H1 (cell line): ENCODE measurements around the gene VGLL3. TPM values are rescaled to one million over a fixed set of nuclear protein-coding genes. Genes with fewer than 3 reads are reported as not detected.

Experiments used
- CTCF ChIA-PET: fragments of 300-600 bp; sonication (Branson Sonifier 250); formaldehyde crosslinking; loops from one replicate; lab custom pipeline; 2021; ENCODE audit not compliant: partially characterized antibody; lab: Charles Lee
- POLR2A ChIA-PET: fragments of 300-600 bp; sonication (Branson Sonifier 250); formaldehyde crosslinking; loops from one replicate; lab custom pipeline; 2021; ENCODE audit warnings: inconsistent platforms; ENCODE audit not compliant: partially characterized antibody; lab: Charles Lee
- DNase-seq, 2 experiments: peaks; one replicate each; pipeline versions ENCODE4 v3.0.0 to v3.0.0-alpha.2; 2010 to 2022; ENCODE audit warnings: low spot score in 2 of 2, low read depth in 1 of 2, mixed read lengths in 1 of 2
- FAIRE-seq: peaks from 2 replicates; lab custom pipeline; 2011; peaks lifted over from hg19 to GRCh38; lab: Jason Lieb, UNC
- H2AFZ ChIP-seq: 2 replicates; pipeline ENCODE4 v1.8.1; 2012; ENCODE audit warnings: low read length, inconsistent platforms
- H2AK5ac ChIP-seq: 2 replicates; pipeline ENCODE4 v1.6.1; 2013; ENCODE audit warnings: low read depth, low read length
- H2BK120ac ChIP-seq: replicated peaks from 2 replicates; pipeline ENCODE3; 2013; ENCODE audit warnings: low read depth, low read length, inconsistent platforms
- H2BK12ac ChIP-seq: 2 replicates; pipeline ENCODE4 v1.6.1; 2013; ENCODE audit warnings: low read depth, low read length
- H2BK15ac ChIP-seq: 2 replicates; pipeline ENCODE4 v1.6.1; 2013; ENCODE audit warnings: low read length
- H2BK20ac ChIP-seq: 2 replicates; pipeline ENCODE4 v1.6.1; 2013; ENCODE audit warnings: low read length
- H2BK5ac ChIP-seq: 2 replicates; pipeline ENCODE4 v1.6.1; 2013; ENCODE audit warnings: low read depth, low read length
- H3K14ac ChIP-seq: 2 replicates; pipeline ENCODE4 v1.6.1; 2013; ENCODE audit warnings: inconsistent platforms; ENCODE audit not compliant: insufficient read length
- H3K18ac ChIP-seq: 2 replicates; pipeline ENCODE4 v1.6.1; 2013; ENCODE audit warnings: low read length; ENCODE audit errors: extremely low read depth
- H3K23ac ChIP-seq: 2 replicates; pipeline ENCODE4 v1.6.1; 2013; ENCODE audit warnings: inconsistent platforms; ENCODE audit not compliant: insufficient read length
- H3K23me2 ChIP-seq: 2 replicates; pipeline ENCODE4 v1.6.1; 2013; ENCODE audit warnings: low read depth, low read length
- H3K27ac ChIP-seq: 2 replicates; pipeline ENCODE4 v1.6.1; 2011; ENCODE audit warnings: low read depth, low read length, inconsistent platforms
- H3K27me3 ChIP-seq, 4 experiments: replicated peaks in 1 of 4; 1 replicate in 1 of 4; 2 replicates in 3 of 4; pipeline versions ENCODE4 v1.6.1 to v1.8.1; 2011 to 2013; ENCODE audit warnings: low read length in 3 of 4, mild to moderate bottlenecking in 3 of 4, inconsistent platforms in 2 of 4, mixed read lengths in 2 of 4, moderate library complexity in 1 of 4; ENCODE audit not compliant: control insufficient read depth in 3 of 4, insufficient read depth in 3 of 4; ENCODE audit errors: extremely low read depth in 1 of 4
- H3K36me3 ChIP-seq, 4 experiments: 2 replicates each; pipeline versions ENCODE4 v1.6.1 to v1.8.1; 2011 to 2013; ENCODE audit warnings: mild to moderate bottlenecking in 4 of 4, low read length in 3 of 4, moderate library complexity in 2 of 4, control low read depth in 1 of 4, inconsistent platforms in 1 of 4; ENCODE audit not compliant: insufficient read depth in 4 of 4, control insufficient read depth in 2 of 4
- H3K4ac ChIP-seq: replicated peaks from 2 replicates; pipeline ENCODE3; 2013; ENCODE audit warnings: low read length, low read depth, mixed read lengths, inconsistent platforms; ENCODE audit not compliant: insufficient read length
- H3K4me1 ChIP-seq, 4 experiments: replicated peaks in 1 of 4; 1 replicate in 1 of 4; 2 replicates in 3 of 4; pipeline versions ENCODE4 v1.6.1 to v1.8.1; 2011 to 2013; ENCODE audit warnings: low read length in 3 of 4, inconsistent platforms in 2 of 4, mixed read lengths in 1 of 4; ENCODE audit not compliant: insufficient read depth in 4 of 4, control insufficient read depth in 3 of 4
- H3K4me2 ChIP-seq, 2 experiments: 2 replicates each; pipeline versions ENCODE4 v1.6.1 to v1.8.1; 2011 to 2013; ENCODE audit warnings: low read depth in 2 of 2, low read length in 2 of 2, control low read depth in 1 of 2, inconsistent platforms in 1 of 2, mild to moderate bottlenecking in 1 of 2; ENCODE audit not compliant: insufficient read depth in 1 of 2
- H3K4me3 ChIP-seq, 4 experiments: fragments of 200-600, 300-600 bp in 1 of 4; sonication (generic), shearing (Covaris generic), sonication (Bioruptor Twin) in 1 of 4; 2 replicates each; pipeline versions ENCODE4 v1.5.1 to v1.8.1; 2011 to 2016; ENCODE audit warnings: low read length in 4 of 4, low read depth in 3 of 4, control low read depth in 2 of 4, inconsistent platforms in 2 of 4, mild to moderate bottlenecking in 2 of 4, mixed read lengths in 1 of 4, moderate library complexity in 1 of 4; ENCODE audit not compliant: insufficient read depth in 2 of 4; ENCODE audit errors: extremely low read depth in 1 of 4
- H3K56ac ChIP-seq: replicated peaks from 2 replicates; pipeline ENCODE3; 2013; ENCODE audit warnings: low read depth, mild to moderate bottlenecking, mixed read lengths, low read length, inconsistent platforms; ENCODE audit not compliant: insufficient read length
- H3K79me1 ChIP-seq: 2 replicates; pipeline ENCODE4 v1.6.1; 2013; ENCODE audit warnings: low read depth, low read length, control low read depth
- H3K79me2 ChIP-seq, 2 experiments: 2 replicates each; pipeline versions ENCODE4 v1.6.1 to v1.8.1; 2012 to 2013; ENCODE audit warnings: low read length in 2 of 2, mild to moderate bottlenecking in 2 of 2, inconsistent platforms in 1 of 2; ENCODE audit not compliant: insufficient read depth in 2 of 2, control insufficient read depth in 1 of 2
- H3K9ac ChIP-seq, 4 experiments: replicated peaks in 1 of 4; 1 replicate in 1 of 4; 2 replicates in 3 of 4; pipeline versions ENCODE4 v1.6.1 to v1.8.1; 2011 to 2013; ENCODE audit warnings: low read depth in 3 of 4, low read length in 3 of 4, control low read depth in 2 of 4, mild to moderate bottlenecking in 2 of 4, moderate library complexity in 2 of 4, inconsistent platforms in 1 of 4; ENCODE audit errors: extremely low read depth in 1 of 4
- H3K9me3 ChIP-seq, 2 experiments: 2 replicates each; pipeline versions ENCODE4 v1.6.1 to v1.8.1; 2012 to 2013; ENCODE audit warnings: mild to moderate bottlenecking in 2 of 2, moderate library complexity in 2 of 2, control low read depth in 1 of 2, inconsistent platforms in 1 of 2, low read depth in 1 of 2, low read length in 1 of 2, mixed read lengths in 1 of 2; ENCODE audit not compliant: insufficient read depth in 2 of 2
- H4K20me1 ChIP-seq, 2 experiments: replicated peaks in 1 of 2; 2 replicates each; pipeline versions ENCODE3 to v1.8.1; 2011 to 2013; ENCODE audit warnings: inconsistent platforms in 2 of 2, low read length in 2 of 2, mild to moderate bottlenecking in 1 of 2; ENCODE audit not compliant: insufficient read depth in 2 of 2, control insufficient read depth in 1 of 2
- H4K5ac ChIP-seq: 2 replicates; pipeline ENCODE4 v1.6.1; 2013; ENCODE audit warnings: low read length, low read depth, mixed read lengths, inconsistent platforms; ENCODE audit not compliant: insufficient read length
- H4K8ac ChIP-seq: 2 replicates; pipeline ENCODE4 v1.8.0; 2013; ENCODE audit warnings: mild to moderate bottlenecking, moderate library complexity, low read length, inconsistent platforms; ENCODE audit not compliant: insufficient read depth; ENCODE audit errors: extremely low read depth
- H4K91ac ChIP-seq: replicated peaks from 2 replicates; pipeline ENCODE3; 2013; ENCODE audit warnings: low read length, mixed read lengths, inconsistent platforms; ENCODE audit not compliant: insufficient read length
- ASH2L ChIP-seq: fragments of 200-600, 300-600 bp; sonication (generic); IDR thresholded peaks from one replicate; pipeline ENCODE4 v1.7.1; 2017; ENCODE audit warnings: low read length
- CBX8 ChIP-seq: fragments of 300-800, 300-1000 bp; sonication (generic); IDR thresholded peaks from 2 replicates; pipeline ENCODE4 v1.7.1; 2016; ENCODE audit warnings: low read depth, low read length, borderline replicate concordance
- CHD2 ChIP-seq: IDR thresholded peaks from 2 replicates; pipeline ENCODE4 v1.6.1; 2012; ENCODE audit warnings: low read length, improper control_type of control experiment
- GABPA ChIP-seq: IDR thresholded peaks from 2 replicates; pipeline ENCODE4 v1.6.1; 2011; ENCODE audit warnings: mild to moderate bottlenecking, low read length, moderate library complexity, borderline replicate concordance; ENCODE audit not compliant: insufficient read depth
- JUND ChIP-seq: IDR thresholded peaks from 2 replicates; pipeline ENCODE4 v1.6.1; 2011; ENCODE audit warnings: mild to moderate bottlenecking, improper control_type of control experiment, low read length
- SIRT6 ChIP-seq: IDR thresholded peaks from one replicate; pipeline ENCODE4 v1.7.1; 2012; ENCODE audit warnings: low read length, inconsistent platforms
- SP4 ChIP-seq: IDR thresholded peaks from 2 replicates; pipeline ENCODE4 v1.6.1; 2012; ENCODE audit warnings: low read length, inconsistent platforms
- TCF12 ChIP-seq: IDR thresholded peaks from 2 replicates; pipeline ENCODE4 v1.6.1; 2011; ENCODE audit warnings: low read depth, mild to moderate bottlenecking, low read length
- YY1 ChIP-seq: IDR thresholded peaks from 2 replicates; pipeline ENCODE4 v1.6.1; 2011; ENCODE audit warnings: low read depth, mild to moderate bottlenecking, low read length
- WGBS, 2 experiments: shearing (Covaris generic) in 1 of 2; methylation state at CpG; one replicate each; pipeline versions ENCODE4 v1.1.6 to v1.1.7; 2013 to 2015; ENCODE audit warnings: low lambda C conversion rate in 2 of 2, mixed read lengths in 2 of 2, inconsistent platforms in 1 of 2, low coverage in 1 of 2, missing lambda C conversion rate in 1 of 2; ENCODE audit not compliant: insufficient replicate concordance in 2 of 2, insufficient coverage in 1 of 2, insufficient read length in 1 of 2; ENCODE audit errors: extremely low coverage in 1 of 2, missing lambda C conversion rate in 1 of 2; 5-methylcytosine and 5-hydroxymethylcytosine counted together
- polyA plus RNA-seq, 7 experiments: library from polyadenylated mRNA; depleted of rRNA in 3 of 7; stranded (reverse) in 5 of 7; unstranded in 2 of 7; fragments of >200 nt in 5 of 7; fragments of 200-250 nt in 2 of 7; gene quantifications; 1 replicate in 5 of 7; 2 replicates in 1 of 7; 4 replicates in 1 of 7; pipeline versions ENCODE4 v1.2.1 to v1.2.3, GENCODE V29; 2011 to 2013; ENCODE audit warnings: missing spikeins in 2 of 7, mixed read lengths in 2 of 7
- total RNA-seq: library from RNA; stranded (reverse); fragmentation: NEBNext Ultra II Directional; extraction: Animal tissue kit (Norgen Biotek cat#: 25700); gene quantifications from 2 replicates; pipeline ENCODE4 v1.2.1, GENCODE V29; 2021
- TF ChIP-seq, protein P1 (sequence below): IDR thresholded peaks from 2 replicates; pipeline ENCODE4 v1.6.1; 2012; ENCODE audit warnings: inconsistent platforms

The VGLL3 gene
- total and polyA plus RNA-seq, 2 of the 8 experiments (the other 6 are each of a cell fraction or from before 2014, with no cell fraction given) = 13.4 to 24.2 TPM

DNA sequence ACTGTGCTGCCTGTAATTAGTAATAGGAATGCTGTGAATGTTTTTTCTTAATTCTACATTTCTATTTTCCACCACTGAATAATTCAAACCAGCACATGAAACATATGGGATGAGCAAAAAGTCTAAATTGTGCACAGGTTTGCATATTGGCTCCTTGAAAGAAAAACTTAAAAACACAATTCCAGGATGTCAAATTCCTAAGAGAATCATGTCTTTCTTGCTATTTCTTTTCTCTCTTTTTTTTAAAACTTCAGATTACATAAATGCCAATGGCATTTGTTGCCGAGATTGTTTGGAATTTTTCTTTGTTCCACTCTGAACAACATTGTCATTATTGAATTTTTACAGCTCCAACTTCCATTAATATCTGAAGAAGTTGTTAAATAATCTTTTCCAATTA lies 60.8 kb downstream of the VGLL3 start:
- H3K79me1 ChIP-seq = no peaks in the 10 kb centered on the region

More for the DNA sequence above, 60.8 kb downstream of the VGLL3 start:
- Histone ChIP-seq H3K4me2 (no peak overlapping the region), H3K27ac (no peak overlapping the region), H3K4me3 (no peak overlapping the region), H2BK20ac (no peak overlapping the region), H3K23ac (no peak overlapping the region), H4K20me1 (no peaks in the 10 kb centered on the region), H4K8ac (no peak overlapping the region), H2AFZ (no peak overlapping the region), H3K56ac (no peak overlapping the region), H3K36me3 (no peaks in the 10 kb centered on the region), H3K4ac (no peak overlapping the region), H3K14ac (no peak overlapping the region), H2BK12ac (no peak overlapping the region), H3K9me3 (no peaks in the 10 kb centered on the region), H4K5ac (no peak overlapping the region), H2BK120ac (no peak overlapping the region), H3K9ac (no peak overlapping the region), H3K79me2 (no peaks in the 10 kb centered on the region), H4K91ac (no peak overlapping the region), H3K23me2 (no peaks in the 10 kb centered on the region), H2AK5ac (no peak overlapping the region), H3K18ac (no peak overlapping the region), H3K27me3 (no peaks in the 10 kb centered on the region), H2BK15ac (no peak overlapping the region), H2BK5ac (no peak overlapping the region), H3K4me1 (peaks cover 0 to 3% (median 0%) of the 10 kb centered on the region in 4 experiments; a peak in 1 of 7 replicates)
- no peak for TF ChIP-seq CHD2
- TF ChIP-seq SP4 = no peak
- TF ChIP-seq YY1 = no peak
- no peak for TF ChIP-seq CBX8
- TF ChIP-seq JUND = no peak
- TF ChIP-seq ASH2L = no peak
- TF ChIP-seq, protein P1, sequence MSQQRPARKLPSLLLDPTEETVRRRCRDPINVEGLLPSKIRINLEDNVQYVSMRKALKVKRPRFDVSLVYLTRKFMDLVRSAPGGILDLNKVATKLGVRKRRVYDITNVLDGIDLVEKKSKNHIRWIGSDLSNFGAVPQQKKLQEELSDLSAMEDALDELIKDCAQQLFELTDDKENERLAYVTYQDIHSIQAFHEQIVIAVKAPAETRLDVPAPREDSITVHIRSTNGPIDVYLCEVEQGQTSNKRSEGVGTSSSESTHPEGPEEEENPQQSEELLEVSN = no peak
- no peak for TF ChIP-seq GABPA
- TF ChIP-seq TCF12 = no peak
- no peak for TF ChIP-seq SIRT6
- 96% methylated on average over 1 of the region's 1 CpG; no CpG with 5 or more reads in 1 of the 2 experiments for WGBS, 2 experiments
- FAIRE-seq = no peak
- no peak for DNase-seq
- ChIA-PET CTCF (no interaction called here), POLR2A (no interaction called here)
